Kidney epithelial cell (primary cell): ENCODE data around the gene SNX3. TPM values are rescaled to one million over a fixed set of nuclear protein-coding genes. Genes with fewer than 3 reads are reported as not detected.

ENCODE experiments used
- DNase-seq: peaks from one replicate; pipeline ENCODE4 v3.0.0-alpha.2; 2010; ENCODE audit warnings: low read depth
- H3K27me3 ChIP-seq: 2 replicates; pipeline ENCODE4 v1.6.0; 2011; ENCODE audit warnings: low read length; ENCODE audit not compliant: control insufficient read depth, insufficient read depth
- H3K36me3 ChIP-seq: 2 replicates; pipeline ENCODE4 v1.5.1; 2011; ENCODE audit warnings: low read length; ENCODE audit not compliant: control insufficient read depth, insufficient read depth
- H3K4me3 ChIP-seq: 2 replicates; pipeline ENCODE4 v1.5.1; 2011; ENCODE audit warnings: low read depth, mild to moderate bottlenecking, control low read depth, low read length
- CTCF ChIP-seq: IDR thresholded peaks from 2 replicates; pipeline ENCODE4 v1.5.1; 2011; ENCODE audit warnings: mild to moderate bottlenecking, moderate library complexity, low read length, control low read depth, inconsistent platforms; ENCODE audit not compliant: insufficient read depth, poor library complexity, severe bottlenecking
- total RNA-seq: library from RNA; depleted of rRNA; stranded (reverse); fragments of >200 nt; gene quantifications from 2 replicates; pipeline ENCODE4 v1.2.3, GENCODE V29; 2015

Gene SNX3
- total RNA-seq, 1 donor from 2014 or later, result 130 TPM

GRCh38 chr6:108166664-108167448, 94.0 kb downstream of the SNX3 start:
- no peak for DNase-seq
- peaks cover 100% of the 10 kb centered on the region for H3K27me3 ChIP-seq
- no peak for TF ChIP-seq CTCF
- no peak overlapping the region for H3K4me3 ChIP-seq
- no peaks in the 10 kb centered on the region for H3K36me3 ChIP-seq

GRCh38 chr6:108165714-108166663, 94.9 kb downstream of the SNX3 start, which contains the start of gene NR2E1:
TSS of gene NR2E1 (plus strand) at chr6:108166022. CDS start at chr6:108166766, 744 bp downstream.
- Histone ChIP-seq H3K4me3 (no peak within 1 kb of the TSS), H3K27me3 (peaks cover 100% of the 10 kb centered on the region), H3K36me3 (no peaks in the 10 kb centered on the region)
- TF ChIP-seq CTCF, result no peak
- DNase-seq, result no peak

- no peak overlapping the region for H3K4me3 ChIP-seq
- DNase-seq, result no peak
- peaks cover 97% of the 10 kb centered on the region for H3K27me3 ChIP-seq
- H3K36me3 ChIP-seq, result no peaks in the 10 kb centered on the region
- no peak for TF ChIP-seq CTCF
These were observed 95.8 kb downstream of the SNX3 start for GRCh38 chr6:108164815-108165706.

GRCh38 chr6:108164543-108164814, 96.4 kb downstream of the SNX3 start:
- Histone ChIP-seq H3K27me3 (peaks cover 94% of the 10 kb centered on the region), H3K4me3 (no peak overlapping the region), H3K36me3 (no peaks in the 10 kb centered on the region)
- TF ChIP-seq CTCF, result no peak
- DNase-seq, result no peak

- H3K36me3 ChIP-seq, result no peaks in the 10 kb centered on the region
- no peak for TF ChIP-seq CTCF
- no peak for DNase-seq
- H3K27me3 ChIP-seq, result peaks cover 92% of the 10 kb centered on the region
- no peak overlapping the region for H3K4me3 ChIP-seq
These were observed 96.9 kb downstream of the SNX3 start for GRCh38 chr6:108163644-108164542.
